NOMO-1 treated with DMSO at 0.1 percent for 48 hours (cell line): ENCODE results near the gene TMEM87A.
"Not testable (repeated sequence)": the region's sequence is repeated elsewhere in the genome, so short reads cannot be mapped to it uniquely, and the experiment has no call there.

Experiments used
- DNase-seq: peaks from one replicate; lab custom pipeline; 2025; ENCODE audit not compliant: unreplicated experiment; lab: John Stamatoyannopoulos, UW

Gene TMEM87A, protein sequence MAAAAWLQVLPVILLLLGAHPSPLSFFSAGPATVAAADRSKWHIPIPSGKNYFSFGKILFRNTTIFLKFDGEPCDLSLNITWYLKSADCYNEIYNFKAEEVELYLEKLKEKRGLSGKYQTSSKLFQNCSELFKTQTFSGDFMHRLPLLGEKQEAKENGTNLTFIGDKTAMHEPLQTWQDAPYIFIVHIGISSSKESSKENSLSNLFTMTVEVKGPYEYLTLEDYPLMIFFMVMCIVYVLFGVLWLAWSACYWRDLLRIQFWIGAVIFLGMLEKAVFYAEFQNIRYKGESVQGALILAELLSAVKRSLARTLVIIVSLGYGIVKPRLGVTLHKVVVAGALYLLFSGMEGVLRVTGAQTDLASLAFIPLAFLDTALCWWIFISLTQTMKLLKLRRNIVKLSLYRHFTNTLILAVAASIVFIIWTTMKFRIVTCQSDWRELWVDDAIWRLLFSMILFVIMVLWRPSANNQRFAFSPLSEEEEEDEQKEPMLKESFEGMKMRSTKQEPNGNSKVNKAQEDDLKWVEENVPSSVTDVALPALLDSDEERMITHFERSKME

DNA sequence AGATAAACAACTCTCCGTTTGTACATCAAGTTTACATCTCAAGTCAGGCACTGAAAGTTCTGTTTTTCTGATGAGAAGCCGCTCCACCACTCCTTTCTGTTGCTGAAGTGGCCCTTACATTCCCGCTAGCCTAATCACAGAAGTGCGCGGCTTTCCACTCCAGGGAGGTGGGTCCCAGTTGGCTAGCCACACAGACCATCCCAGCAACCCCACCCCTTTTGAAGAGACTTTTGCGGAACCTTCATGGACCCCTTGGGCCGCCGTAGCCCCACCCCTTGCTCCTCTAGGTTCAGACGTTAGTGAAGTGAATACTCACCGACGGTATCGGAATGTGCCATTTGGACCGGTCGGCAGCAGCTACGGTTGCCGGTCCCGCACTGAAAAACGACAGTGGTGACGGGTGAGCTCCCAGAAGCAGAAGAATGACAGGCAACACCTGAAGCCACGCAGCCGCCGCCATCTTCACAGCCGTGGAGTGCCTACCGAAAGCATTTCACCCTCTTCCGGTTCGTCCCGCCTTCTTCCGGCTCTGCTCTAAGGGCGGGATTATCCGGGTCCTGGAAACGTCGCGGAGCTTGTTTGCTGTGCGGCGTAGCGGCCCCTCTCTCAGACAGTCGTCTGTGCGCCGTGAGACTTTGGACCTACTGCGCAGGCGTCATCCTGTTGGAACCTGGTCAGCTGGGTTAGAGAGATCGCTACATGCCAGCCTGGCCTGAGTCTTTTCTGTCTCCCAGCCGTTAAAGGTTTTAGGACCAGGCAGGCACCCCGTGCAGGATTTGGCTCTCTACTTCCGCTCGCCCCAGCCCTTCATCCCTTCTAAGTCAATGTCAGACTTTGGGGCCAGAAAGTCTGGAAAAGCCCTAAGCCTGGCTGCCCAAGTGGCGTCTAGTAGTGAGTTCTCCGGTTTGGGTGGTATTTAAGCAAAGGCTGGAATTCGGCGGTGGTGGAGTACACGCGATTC is at the start of gene TMEM87A, which contains the start of gene GANC:
Gene TMEM87A (minus strand): TSS at position 495 of the 961 bp plus-strand sequence. CDS start 35 bp downstream, at position 460.
Gene GANC (plus strand): TSS at position 263 of the 961 bp plus-strand sequence. CDS start 1,281 bp downstream, outside the sequence.
- DNase-seq, result peak; percentile 98

DNA sequence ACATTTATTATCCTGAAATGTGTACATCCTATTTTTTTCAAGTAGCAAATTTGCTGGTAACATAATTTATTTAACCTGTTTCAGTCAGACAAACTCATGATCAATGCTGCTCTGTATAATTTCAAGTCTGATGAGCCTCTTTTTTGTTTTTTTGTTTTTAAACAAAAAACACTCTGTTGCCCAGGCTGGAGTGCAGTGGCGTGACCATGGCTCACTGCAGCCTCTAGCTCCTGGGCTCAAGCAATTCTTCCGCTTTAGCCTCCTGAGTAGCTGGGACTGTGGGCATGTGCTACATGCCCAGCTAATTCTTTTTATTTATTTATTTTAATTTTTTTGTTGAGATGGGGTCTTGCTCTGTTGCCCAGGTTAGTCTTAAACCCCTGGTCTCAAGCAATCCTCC is 46.0 kb upstream of the TMEM87A start:
- DNase-seq, result no peak

DNA sequence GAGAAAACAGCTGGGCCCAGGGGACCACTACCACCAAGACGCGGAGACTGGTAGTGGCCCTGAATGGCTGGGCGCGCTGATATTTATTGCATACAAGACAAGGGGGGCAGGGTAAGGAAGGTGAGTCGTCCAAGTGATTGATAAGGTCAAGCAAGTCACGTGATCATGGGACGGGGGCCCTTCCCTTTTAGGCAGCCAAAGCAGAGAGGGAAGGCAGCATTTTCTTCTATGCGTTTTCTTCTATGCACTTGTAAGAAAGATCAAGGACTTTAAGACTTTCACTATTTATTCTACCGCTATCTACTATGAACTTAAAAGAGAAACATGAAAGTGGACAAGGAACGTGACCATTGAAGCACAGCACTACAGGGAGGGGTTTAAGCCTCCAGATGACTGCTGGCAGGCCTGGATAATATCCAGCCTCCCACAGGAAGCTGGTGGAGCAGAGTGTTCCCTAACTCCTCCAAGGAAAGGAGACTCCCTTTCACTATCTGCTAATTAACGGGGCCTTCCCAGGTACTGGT is 43.1 kb upstream of the TMEM87A start:
- DNase-seq, result not testable (repeated sequence)

DNA sequence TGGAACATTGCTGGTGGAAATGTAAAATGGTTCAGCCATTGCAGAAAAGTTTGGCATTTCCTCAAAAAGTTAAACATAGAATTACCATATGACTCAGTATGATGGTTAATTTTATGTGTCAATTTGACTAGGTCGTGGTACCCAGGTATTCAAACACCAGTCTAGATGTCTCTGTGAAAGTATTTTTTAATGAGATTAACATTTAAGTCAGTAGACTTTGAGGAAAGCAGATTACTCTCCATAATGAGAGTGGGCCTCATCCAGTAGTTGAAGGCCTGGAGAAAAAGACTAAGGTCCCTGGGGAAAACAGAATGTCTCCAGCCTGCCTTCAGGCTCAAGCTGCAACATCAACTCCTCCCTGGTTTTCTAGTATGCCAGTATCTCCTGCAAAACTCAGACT is 42.3 kb upstream of the TMEM87A start:
- DNase-seq, result no peak

DNA sequence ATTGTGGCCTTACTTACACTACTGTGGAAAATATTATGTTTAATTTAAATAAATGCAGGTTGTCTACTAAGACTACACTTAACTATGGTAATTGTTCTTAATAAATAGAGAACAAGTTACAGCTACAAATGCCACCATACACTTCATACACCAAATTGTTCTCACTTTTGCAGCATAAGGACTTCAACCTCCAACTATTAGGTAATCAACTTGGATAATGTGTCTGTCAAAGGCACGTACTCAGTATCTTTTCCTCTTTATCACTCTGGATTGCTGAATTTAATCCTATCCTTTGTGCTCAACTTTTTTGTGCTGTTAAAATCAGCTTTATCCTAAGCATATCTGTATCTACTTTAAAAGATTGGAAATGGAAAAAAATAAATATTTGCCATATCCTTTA is 41.6 kb upstream of the TMEM87A start:
- DNase-seq, result no peak

DNA sequence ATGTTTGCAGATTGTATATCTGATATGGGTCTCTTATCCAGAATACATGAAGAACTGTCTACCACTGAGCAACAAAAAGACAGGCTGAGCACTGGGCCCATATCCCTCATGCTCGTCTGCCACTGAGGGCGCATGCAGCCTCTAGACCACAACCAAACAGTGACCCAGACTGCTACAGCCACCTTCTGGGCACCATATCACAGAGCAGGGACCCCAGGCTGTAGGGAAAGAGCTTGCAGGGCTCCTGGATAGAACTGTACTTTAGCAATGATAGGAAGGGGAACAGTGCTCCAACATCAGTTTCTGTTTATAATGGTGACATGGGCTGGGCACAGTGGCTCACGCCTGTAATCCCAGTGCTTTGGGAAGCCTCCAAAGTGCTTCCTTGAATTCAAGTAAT is 40.2 kb upstream of the TMEM87A start:
- DNase-seq, result no peak

DNA sequence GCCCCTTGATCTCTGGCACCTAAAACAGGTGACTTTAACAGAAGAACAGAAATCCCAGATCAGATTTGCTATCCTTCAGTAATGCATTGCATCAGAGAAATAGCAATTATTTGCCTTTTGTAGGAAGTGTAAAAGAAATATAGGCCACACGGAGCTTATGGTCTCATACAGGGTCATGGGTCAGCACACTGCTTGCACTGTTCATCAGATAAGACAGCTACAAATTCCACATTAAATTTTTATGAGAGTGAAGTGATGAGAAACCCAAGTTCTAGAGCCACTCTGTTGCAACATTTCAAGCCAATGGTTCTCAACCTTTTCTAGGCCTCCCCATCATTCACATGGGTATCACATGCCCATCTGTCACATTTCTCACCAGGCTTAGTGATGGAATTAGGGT is 33.4 kb upstream of the TMEM87A start:
- no peak for DNase-seq

DNA sequence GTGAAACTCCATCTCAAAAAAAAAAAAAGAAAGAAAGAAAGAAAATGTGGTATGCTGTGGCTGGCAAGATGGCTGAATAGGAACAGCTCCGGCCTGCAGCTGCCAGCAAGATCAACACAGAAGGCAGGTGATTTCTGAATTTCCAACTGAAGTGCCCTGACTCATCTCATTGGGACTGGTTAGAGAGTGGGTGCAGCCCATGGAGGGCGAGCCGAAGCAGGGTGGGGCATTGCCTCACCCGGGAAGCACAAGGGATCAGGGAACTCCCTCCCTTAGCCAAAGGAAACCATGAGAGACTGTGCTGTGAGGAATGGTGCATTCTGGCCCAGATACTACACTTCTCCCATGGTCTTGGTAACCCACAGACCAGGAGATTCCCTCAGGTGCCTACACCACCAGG is 27.8 kb upstream of the TMEM87A start:
- not testable (repeated sequence) for DNase-seq

DNA sequence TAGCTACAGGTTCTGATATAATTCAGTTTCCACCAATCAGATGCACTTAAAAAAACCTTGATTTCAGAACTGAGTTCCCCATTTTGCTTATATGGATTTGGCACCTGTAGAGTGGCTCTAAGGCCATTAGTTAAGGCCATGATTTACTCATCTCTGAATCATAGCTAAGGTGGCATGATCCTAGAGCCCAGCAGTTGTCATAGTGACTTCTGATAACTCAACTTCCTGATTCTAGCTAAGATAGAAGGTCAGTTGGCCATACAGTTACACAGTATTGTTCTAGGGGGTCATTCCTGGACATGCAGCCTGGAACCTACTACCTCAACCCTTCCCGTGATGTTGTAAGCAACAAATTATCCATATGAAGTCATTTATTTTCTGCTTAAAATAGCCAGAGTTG is 15.9 kb upstream of the TMEM87A start:
- DNase-seq, result no peak

DNA sequence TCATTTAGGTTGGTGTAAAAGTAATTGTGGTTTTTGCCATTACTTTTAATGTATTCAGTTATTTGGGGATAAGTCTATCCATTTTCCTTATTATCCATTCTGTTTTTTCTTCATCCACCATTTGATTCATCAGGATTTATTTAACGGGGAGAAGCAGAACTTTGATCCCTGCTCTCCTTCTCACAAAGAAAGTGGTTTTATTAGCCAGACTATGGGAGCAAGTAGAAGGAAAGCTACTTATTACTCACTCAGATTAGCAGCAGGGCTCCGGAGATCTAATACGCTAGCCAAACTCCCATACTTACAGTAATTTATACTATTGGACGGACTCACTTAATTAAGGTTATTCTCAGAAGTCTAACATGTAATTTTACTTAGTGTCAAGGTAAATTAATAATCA is 14.7 kb upstream of the TMEM87A start:
- no peak for DNase-seq

DNA sequence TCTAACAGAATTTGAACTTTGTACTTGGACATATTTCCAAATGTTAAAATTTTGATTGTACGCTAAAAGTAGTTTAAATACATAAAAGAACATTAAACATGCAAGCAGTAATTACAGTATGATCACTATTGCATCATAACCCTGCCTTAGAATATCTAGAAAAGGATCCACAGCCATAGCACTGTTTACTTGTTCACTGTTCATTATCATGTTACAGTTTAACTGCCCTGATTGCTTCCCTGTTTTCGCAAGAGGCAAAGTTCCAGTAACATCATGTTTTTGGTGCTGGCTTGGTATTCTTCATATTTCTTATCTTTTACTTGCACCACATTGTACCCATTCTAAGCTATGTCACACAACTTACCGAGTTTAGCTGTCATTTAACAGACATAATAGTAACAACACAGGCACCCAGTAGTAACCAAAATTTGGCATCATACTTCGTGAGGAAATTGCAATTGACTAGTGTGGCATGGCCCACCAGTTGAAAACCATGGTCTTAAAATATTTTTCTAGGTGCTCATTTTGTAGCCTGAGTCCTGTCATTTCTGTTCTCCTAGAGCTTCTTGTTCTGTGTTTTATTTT is 13.3 kb upstream of the TMEM87A start:
- DNase-seq, result peak; percentile 71

DNA sequence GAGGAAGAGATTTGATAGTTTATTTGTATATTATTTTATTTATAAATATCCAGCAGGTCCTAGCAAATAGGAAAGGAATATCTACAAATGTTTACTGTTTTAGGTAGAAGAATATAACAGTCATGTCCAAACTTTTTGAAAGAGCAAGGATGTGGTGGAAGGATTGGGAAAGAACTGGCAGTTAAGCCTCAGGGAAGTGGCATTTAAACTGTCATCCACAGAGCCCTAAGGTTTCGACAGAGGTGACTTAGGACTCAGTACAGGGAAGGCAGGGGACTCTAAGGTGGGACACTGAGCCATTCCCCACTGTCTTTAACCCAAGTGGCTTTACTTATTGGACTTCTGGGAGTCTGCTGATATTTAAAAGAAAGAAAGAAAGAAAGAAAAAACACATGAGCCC is 11.8 kb upstream of the TMEM87A start:
- DNase-seq, result peak; percentile 49

DNA sequence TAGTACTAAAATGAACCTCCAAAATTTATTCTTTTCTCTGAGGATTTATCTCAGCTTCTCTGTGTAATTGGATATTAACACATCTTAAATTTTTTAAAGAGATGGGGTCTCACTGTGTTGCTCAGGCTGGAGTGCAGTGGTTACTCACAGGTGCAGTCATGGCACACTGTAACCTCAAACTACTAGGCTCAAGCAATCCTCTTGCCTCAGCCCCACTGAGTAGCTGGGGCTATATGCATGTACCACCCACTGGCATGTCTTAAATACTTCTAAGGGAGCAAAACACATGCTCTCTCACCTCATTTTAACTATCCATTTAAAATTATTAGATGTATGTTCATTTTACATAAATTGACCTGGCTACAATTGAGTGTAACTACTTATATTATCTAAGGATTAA is 11.3 kb upstream of the TMEM87A start:
- no peak for DNase-seq

DNA sequence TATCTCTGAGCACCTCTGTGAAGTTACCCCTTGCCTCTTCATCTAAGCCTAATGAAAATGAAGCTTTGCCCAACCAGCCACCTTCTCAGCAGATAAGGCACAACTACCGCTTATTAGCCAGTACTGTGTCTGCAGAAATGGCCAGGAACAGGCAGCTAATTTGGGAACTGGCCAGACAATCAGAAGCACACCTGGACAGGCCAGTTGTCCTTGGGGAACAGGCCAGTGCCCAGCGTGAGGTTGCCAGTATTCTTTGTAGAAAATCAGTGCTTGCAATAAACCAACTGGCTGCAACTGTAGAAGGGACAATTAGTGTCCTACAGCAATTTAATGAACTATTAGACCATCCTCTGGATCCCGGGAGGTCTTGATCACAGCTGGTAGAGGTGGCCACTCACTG is 10.4 kb upstream of the TMEM87A start:
- DNase-seq, result no peak

DNA sequence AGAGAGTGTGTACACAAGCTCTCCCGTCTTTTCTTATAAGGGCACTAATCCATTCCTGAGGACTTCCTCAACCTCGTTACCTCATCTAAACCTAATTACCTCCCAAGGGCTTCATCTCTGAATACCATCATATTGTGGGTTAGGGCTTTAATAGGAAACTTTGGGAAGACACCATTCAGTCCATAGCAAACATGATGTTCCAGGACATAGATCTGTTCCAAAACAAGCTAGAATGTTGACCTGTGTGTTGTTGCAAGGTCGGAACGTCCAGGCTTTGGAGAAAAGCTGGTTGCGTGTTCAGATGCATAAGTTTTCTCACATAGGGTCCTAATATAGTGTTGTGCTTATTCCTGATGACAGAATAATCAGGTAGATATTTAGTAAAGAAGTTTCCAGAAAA is 9.7 kb upstream of the TMEM87A start:
- no peak for DNase-seq

DNA sequence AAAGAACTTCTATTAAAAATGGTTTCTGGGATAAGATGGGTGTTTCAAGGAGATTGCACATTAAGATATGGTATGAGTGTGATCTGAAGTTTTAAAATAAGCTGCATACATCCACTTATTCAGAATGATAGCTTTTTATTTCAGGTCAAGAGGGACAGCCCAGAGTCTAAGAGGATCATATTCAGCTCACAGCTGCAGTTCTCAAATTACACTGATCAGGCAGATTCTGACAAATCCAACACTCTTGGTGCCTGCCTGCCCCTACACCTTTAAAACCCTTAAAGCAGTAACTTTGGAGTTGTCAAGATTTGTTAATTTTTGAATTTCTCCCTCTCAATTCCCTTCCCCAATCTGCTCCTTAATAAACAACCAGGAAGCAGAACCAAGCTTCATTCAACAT is 9.1 kb upstream of the TMEM87A start:
- no peak for DNase-seq

DNA sequence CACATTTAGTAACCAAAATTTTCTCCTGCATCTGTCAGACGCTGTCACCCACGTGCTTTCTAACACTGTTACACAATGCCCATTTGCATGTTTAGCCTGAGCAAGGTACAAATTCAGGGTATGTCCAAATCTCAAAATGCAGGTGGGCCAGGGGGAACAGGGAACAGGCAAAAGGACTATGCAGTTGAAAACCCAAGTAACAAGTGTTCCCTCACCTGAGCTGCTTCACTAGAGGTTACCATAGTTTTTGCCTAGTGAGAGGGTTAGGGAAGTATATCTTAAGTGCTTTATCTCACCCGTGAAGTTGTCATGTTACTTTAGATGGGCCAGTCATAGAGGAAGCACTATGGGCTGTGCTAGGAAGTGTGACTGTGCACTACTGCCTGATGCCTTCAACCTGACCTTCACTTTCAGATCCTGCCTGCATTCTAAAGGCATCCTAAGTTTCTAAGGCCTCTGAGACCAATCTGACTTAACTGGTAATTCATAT is 6.0 kb upstream of the TMEM87A start:
- DNase-seq, result peak; percentile 71

DNA sequence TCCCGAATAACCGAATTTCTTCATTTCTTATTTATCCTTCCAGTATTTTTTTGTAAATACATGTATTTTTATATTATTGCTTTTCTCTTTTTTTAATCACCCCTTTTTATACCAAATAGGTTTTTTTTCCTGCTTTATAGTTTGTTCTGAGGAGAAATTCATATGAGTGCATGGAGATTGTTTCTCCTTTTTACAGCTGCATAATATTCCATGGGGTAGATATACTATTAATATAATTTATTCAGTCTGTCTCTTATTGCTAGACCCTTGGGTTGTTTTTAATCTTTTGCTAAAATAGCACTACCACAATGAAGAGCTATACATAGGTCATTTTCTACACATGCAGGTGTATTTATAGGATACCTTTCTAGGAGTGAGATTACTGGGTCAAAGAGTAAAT is 3.5 kb upstream of the TMEM87A start:
- no peak for DNase-seq

DNA sequence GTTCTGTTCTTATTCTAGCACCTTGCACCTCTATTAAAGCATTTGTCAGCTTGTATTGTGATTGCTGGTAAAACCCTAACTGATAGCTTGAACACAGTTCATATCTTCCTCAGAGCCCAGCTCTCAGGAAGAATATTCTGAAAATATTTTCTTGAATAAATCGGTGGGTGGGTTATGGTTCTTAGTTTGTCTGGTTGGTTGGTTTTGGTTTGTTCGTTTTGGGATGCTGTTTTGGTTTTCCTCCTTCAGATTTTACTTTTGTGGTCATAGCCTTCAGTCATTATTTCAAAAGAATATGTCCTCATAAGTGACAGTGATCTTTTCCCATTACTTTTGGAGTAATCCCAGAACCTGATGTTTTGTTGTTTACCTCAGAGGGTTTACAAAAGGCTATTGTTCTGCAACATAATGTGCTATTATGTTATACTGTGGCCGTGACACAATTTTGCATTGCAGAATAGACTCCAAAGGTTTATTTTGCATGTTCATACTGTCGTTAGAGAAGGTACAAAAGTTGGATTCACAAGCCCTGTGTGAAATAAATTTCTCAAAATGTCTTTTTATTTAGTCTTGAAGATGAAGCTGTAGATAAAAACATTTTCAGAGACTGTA is 2.7 kb upstream of the TMEM87A start:
- DNase-seq, result no peak

DNA sequence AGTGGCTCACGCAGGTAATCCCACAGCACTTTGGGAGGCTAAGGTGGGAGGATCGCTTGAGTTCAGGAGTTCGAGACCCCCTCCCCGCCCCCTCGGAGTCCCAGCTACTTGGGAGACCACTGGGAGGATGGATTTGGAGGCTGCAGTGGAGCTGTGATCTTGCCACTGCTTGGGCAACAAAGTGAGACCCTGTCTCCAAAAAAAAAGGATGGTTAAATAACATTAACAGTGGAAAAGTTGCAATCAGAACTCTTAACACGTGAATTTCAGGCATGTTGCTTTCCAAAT is 1.4 kb upstream of the TMEM87A start:
- no peak for DNase-seq
